Medulla oblongata (tissue), 1 donor: ENCODE measurements around the gene ADAM21.
"Not testable (repeated sequence)": the region's sequence is repeated elsewhere in the genome, so short reads cannot be mapped to it uniquely, and the experiment has no call there.

Experiments used
- DNase-seq: peaks from one replicate; pipeline ENCODE4 v3.0.0-alpha.2; 2015; ENCODE audit errors: extremely low spot score

The ADAM21 gene

DNA sequence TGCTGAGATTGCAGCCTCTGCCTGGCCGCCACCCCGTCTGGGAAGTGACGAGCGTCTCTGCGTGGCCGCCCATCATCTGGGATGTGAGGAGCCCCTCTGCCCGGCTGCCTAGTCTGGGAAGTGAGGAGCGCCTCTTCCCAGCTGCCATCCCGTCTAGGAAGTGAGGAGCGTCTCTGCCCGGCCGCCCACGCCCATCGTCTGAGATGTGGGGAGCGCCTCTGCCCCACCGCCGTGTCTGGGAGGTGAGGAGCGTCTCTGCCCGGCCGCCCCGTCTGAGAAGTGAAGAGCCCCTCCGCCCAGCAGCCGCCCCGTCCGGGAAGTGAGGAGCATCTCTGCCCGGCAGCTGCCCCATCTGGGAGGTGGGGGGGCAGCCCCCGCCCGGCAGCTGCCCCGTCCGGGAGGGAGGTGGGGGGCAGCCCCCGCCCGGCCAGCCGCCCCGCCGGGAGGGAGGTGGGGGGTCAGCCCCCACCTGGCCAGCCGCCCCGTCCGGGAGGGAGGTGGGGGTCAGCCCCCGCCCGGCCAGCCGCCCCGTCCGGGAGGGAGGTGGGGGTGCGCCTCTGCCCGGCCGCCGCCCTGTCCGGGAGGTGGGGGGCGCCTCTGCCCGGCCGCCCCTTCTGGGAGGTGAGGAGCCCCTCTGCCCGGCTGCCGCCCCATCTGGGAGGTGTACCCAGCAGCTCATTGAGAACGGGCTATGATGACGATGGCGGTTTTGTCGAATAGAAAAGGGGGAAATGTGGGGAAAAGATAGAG, 25.6 kb downstream of the ADAM21 start:
- DNase-seq: not testable (repeated sequence)

GRCh38 chr14:70489579-70490200, 37.7 kb downstream of the ADAM21 start:
- no peak for DNase-seq

- DNase-seq: no peak
These were observed 46.2 kb downstream of the ADAM21 start for GRCh38 chr14:70498191-70498590.
